GM12878 (cell line): ENCODE measurements around the gene CSNK1G1.

Source experiments
- CTCF ChIP-seq, 3 experiments: IDR thresholded peaks in 2 of 3; conservative IDR thresholded peaks in 1 of 3; 2 replicates each; pipeline ENCODE4 v1.5.1; 2011; ENCODE audit warnings: low read depth in 3 of 3, low read length in 3 of 3, mild to moderate bottlenecking in 3 of 3, control low read depth in 2 of 3, moderate library complexity in 2 of 3, inconsistent platforms in 1 of 3, mixed read lengths in 1 of 3; ENCODE audit not compliant: control insufficient read depth in 2 of 3, insufficient read depth in 1 of 3; ENCODE audit errors: extremely low read depth in 1 of 3
- POLR2AphosphoS5 ChIP-seq: IDR thresholded peaks from 2 replicates; pipeline ENCODE4 v1.6.1; 2011; ENCODE audit warnings: mild to moderate bottlenecking, low read length, inconsistent platforms
- RB1 ChIP-seq: fragments of 450-650 bp; formaldehyde crosslinking; IDR thresholded peaks from 2 replicates; pipeline ENCODE4 v1.6.1; 2017; ENCODE audit warnings: mild to moderate bottlenecking, borderline replicate concordance
- RFX5 ChIP-seq: IDR thresholded peaks from 2 replicates; pipeline ENCODE4 v1.6.1; 2011; ENCODE audit warnings: low read depth, low read length, improper control_type of control experiment
- SRF ChIP-seq, 2 experiments: IDR thresholded peaks; 2 replicates each; pipeline ENCODE4 v1.6.1; 2011; ENCODE audit warnings: low read depth in 2 of 2, low read length in 2 of 2, mild to moderate bottlenecking in 1 of 2, moderate library complexity in 1 of 2
- SUZ12 ChIP-seq: fragments of 200-600 bp; sonication (generic); IDR thresholded peaks from one replicate; pipeline ENCODE4 v1.6.1; 2018; ENCODE audit warnings: antibody characterized with exemption, mild to moderate bottlenecking; ENCODE audit not compliant: unreplicated experiment

DNA sequence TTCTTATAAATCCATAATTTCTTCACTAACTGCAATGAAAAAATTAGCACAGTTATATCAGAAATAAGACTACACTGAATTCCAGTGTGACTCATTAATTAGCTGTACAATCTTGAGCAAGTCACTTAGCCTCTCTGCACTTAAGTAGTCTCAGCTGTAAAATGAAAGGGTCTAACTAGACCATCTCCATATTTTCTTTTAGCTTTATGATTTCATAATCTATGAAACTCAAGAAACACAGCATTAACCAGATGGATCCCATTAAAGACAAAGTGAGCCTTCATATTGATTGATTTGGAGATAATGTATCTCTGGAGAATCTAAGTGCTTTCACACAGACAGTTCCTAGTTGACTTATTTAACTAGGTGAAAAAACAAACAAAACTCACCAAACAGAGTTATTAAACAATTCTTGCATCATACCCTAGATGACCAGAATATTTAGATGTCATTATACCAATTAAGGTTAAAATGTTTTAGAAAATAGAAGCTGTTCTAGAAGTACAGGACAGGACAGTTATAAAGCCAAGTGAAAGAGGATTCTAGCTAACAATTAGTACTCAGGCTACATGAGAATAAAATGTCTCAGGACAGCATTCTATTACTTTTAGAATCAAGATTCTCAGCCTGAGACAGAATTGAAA lies 11.2 kb downstream of the CSNK1G1 start:
- TF ChIP-seq CTCF (IDR thresholded peaks at IDR 0.05 in 2 of 3, conservative IDR thresholded peaks at IDR 0.05 in 1 of 3; ENCODE audit: control insufficient read depth in 2 of 3, extremely low read depth in 1 of 3, insufficient read depth in 1 of 3, low read depth in 3 of 3, low read length in 3 of 3), result no peak
- TF ChIP-seq SRF (IDR thresholded peaks at IDR 0.05; ENCODE audit: low read depth in 2 of 2, low read length in 2 of 2), result no peak
- TF ChIP-seq SUZ12, result no peak
- TF ChIP-seq RB1, result no peak
- no peak for TF ChIP-seq POLR2AphosphoS5
- TF ChIP-seq RFX5, result no peak
